Measurements from ENCODE around the gene TAF9B. TPM values are rescaled to one million over a fixed set of nuclear protein-coding genes. Genes with fewer than 3 reads are reported as not detected.
A peak's percentile ranks its signal among the peaks of the same experiment; 100 is the strongest.
"Not testable (repeated sequence)": the region's sequence is repeated elsewhere in the genome, so short reads cannot be mapped to it uniquely, and the experiment has no call there.

The TAF9B gene
- 10 to 100 TPM; 36.6 to 36.7 TPM for total RNA-seq

DNA sequence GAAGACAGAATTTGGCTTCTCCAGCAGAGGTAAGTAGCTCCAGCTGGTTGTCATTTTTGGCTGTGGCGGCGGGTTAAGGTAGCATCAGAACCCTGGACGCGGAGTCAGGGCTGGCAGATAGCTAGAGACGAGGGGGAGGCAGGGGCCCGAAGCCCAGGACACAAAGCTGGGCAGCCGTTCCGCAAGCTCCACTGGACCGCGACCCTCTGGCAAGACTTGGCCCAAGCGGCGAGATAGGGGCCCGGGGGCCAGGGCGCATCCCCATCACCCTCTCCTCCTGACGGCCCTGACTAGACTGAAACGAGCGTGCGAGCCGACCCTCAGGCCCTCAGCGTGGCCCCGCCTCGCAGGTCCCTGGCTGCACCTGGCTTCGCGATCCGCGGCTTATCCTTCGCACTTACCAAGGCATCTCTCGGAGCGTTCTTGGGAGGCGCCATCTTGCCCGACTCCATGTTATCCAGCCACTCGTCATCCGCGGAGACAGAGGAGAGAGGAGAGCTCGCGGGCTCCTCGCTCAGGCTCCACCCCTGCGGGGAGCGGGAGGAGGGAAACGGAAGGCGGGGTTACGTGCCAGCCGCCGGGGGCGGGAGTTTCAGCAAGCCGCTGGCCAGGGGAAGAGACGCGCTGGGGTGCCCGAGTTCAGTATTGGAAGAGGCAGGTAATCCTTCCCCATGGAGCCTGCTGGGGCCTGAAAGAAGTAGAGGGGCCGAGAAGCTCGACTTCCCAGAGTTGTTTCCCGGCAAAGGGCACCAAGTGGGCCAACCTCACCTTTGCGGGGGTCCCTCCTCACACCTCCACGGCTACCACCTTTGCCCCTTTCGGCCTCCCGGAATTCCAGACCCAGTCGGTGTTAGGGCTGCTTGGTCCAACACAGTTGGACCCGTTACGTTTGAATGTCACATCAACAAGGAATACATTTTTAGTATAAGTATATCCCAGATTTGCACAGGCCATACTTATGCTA is at the start of gene TAF9B:
TAF9B (minus strand) TSS at position 491 of the 964 bp plus-strand sequence; CDS start at position 452, 39 bp downstream.
- H3K27me3 ChIP-seq: no peaks in the 10 kb centered on the region
- H3K4me1 ChIP-seq: no peaks in the 10 kb centered on the region
- H3K27ac ChIP-seq: peak within 1 kb of the TSS; percentile 72 to 77
- H3K9me3 ChIP-seq: no peaks in the 10 kb centered on the region
- H3K4me3 ChIP-seq: peak within 1 kb of the TSS; percentile 63 to 68
- DNase-seq (ENCODE audit: low spot score): peak; percentile 82
- H3K36me3 ChIP-seq: no peaks in the 10 kb centered on the region
- no peak for TF ChIP-seq CTCF (IDR thresholded peaks at IDR 0.05)

DNA sequence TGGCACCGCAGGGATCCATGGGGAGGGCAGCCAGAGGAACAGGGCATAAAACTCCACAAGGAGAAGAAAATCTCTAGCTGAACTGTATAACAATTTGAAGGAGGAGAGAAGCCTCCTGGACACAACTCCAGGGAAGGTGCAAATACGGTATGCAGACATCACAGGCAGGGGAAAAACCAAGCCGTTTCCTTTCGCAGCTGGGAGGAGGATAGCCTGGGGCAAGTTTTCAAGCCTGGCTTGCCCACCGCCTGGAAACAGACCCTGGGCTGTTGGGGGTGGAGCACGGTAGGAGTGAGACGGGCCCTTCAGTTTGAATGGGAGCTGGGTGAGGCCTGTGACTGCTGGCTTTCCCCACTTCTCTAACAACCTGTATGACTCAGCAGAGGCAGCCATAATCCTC is 43.4 kb upstream of the TAF9B start:
- H3K4me3 ChIP-seq: no peak overlapping the region
- H3K4me1 ChIP-seq: no peaks in the 10 kb centered on the region
- H3K27ac ChIP-seq: no peak overlapping the region
- no peak for TF ChIP-seq CTCF (IDR thresholded peaks at IDR 0.05)
- H3K27me3 ChIP-seq: no peaks in the 10 kb centered on the region
- peaks cover 0 to 5% of the 10 kb centered on the region in 2 donors for H3K9me3 ChIP-seq
- no peak for DNase-seq (ENCODE audit: low spot score)
- H3K36me3 ChIP-seq: no peaks in the 10 kb centered on the region

- H3K27ac ChIP-seq: no peak overlapping the region
These were observed 41.9 kb upstream of the TAF9B start for GRCh38 chrX:78181307-78181706.

GRCh38 chrX:78168065-78168464 is 28.6 kb upstream of the TAF9B start:
- Histone ChIP-seq H3K27me3 (no peaks in the 10 kb centered on the region), H3K36me3 (no peaks in the 10 kb centered on the region), H3K4me3 (no peak overlapping the region), H3K27ac (no peak overlapping the region), H3K4me1 (no peaks in the 10 kb centered on the region), H3K9me3 (no peaks in the 10 kb centered on the region)
- TF ChIP-seq CTCF (IDR thresholded peaks at IDR 0.05): no peak
- DNase-seq (ENCODE audit: low spot score): no peak

More at GRCh38 chrX:78181307-78181706, 41.9 kb upstream of the TAF9B start:
- Histone ChIP-seq H3K4me1 (no peaks in the 10 kb centered on the region), H3K4me3 (no peak overlapping the region), H3K36me3 (no peaks in the 10 kb centered on the region), H3K9me3 (peaks cover 0 to 5% of the 10 kb centered on the region in 2 donors), H3K27me3 (no peaks in the 10 kb centered on the region)
- no peak for DNase-seq (ENCODE audit: low spot score)
- no peak for TF ChIP-seq CTCF (IDR thresholded peaks at IDR 0.05)

DNA sequence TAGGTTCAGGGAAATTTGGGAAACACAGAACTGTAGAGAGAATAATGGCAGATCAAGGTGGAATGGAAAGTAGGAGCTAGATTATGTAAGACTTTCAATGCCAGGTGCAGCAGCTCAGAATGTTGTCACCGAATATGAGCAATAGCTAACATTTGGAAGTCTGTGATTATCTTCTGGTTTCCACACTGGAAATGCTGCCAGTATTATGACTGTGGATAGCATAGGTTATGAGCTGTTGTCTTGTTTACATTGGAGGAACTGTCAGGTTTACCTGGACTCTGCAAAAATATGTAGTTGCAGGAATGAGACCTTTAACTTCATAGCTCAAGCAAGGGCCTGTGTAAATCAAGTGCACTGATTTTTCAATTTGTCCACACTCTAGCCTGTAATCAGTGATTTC is 26.0 kb upstream of the TAF9B start:
- Histone ChIP-seq H3K4me3 (no peak overlapping the region), H3K9me3 (no peaks in the 10 kb centered on the region), H3K27ac (no peak overlapping the region), H3K36me3 (no peaks in the 10 kb centered on the region), H3K4me1 (no peaks in the 10 kb centered on the region), H3K27me3 (no peaks in the 10 kb centered on the region)
- no peak for TF ChIP-seq CTCF (IDR thresholded peaks at IDR 0.05)
- no peak for DNase-seq (ENCODE audit: low spot score)

DNA sequence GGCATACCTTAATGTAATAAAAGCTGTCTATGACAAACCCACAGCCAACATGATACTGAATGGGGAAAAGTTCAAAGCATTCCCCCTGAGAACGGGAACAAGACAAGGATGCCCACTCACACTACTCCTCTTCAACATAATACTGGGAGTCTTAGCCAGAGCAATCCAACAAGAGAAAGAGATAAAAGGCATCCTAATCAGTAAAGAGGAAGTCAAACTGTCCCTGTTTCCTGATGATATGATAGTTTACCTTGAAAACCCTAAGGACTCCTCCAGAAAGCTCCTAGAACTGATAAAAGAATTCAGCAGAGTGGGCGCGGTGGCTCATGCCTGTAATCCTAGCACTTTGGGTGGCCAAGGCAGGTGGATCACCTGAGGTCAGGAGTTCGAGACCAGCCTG is 23.7 kb upstream of the TAF9B start:
- not testable (repeated sequence) for DNase-seq (ENCODE audit: low spot score)

GRCh38 chrX:78160711-78161110 is 21.3 kb upstream of the TAF9B start:
- not testable (repeated sequence) for H3K27ac ChIP-seq; H3K4me1 ChIP-seq; H3K36me3 ChIP-seq; H3K9me3 ChIP-seq; DNase-seq (ENCODE audit: low spot score); H3K4me3 ChIP-seq; H3K27me3 ChIP-seq

More for the DNA sequence above, 23.7 kb upstream of the TAF9B start:
- not testable (repeated sequence) for H3K4me1 ChIP-seq, H3K9me3 ChIP-seq, H3K36me3 ChIP-seq, H3K4me3 ChIP-seq, H3K27me3 ChIP-seq, H3K27ac ChIP-seq

DNA sequence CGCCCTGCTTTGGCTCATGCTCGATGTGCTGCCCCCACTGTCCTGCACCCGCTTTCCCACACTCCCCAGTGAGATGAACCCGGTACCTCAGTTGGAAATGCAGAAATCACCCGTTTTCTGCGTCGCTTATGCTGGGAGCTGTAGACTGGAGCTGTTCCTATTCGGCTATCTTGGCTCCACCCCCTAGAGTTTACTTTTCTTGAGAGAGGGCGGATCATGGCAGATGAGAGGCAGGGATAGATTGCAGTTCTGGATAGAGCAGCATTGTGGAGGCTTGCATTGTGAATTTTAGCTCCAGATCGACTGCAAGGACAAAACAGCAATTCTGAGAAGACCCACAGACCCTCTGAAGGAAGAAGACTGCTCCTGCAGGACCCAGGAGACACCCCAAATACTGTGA is 18.4 kb upstream of the TAF9B start:
- not testable (repeated sequence) for H3K9me3 ChIP-seq; H3K4me1 ChIP-seq; H3K27ac ChIP-seq; H3K36me3 ChIP-seq; H3K4me3 ChIP-seq; DNase-seq (ENCODE audit: low spot score); H3K27me3 ChIP-seq

- H3K4me1 ChIP-seq; H3K27ac ChIP-seq; H3K4me3 ChIP-seq; DNase-seq (ENCODE audit: low spot score); H3K9me3 ChIP-seq; H3K36me3 ChIP-seq; H3K27me3 ChIP-seq: not testable (repeated sequence)
These were observed 17.9 kb upstream of the TAF9B start for GRCh38 chrX:78157373-78157772.
